NCI-H526 (cell line): Measurements from ENCODE around the gene PRR11.
"Not testable (repeated sequence)": the region's sequence is repeated elsewhere in the genome, so short reads cannot be mapped to it uniquely, and the experiment has no call there.

Experiments used
- DNase-seq, 2 experiments: peaks; one replicate each; lab custom pipeline; 2025; lab: John Stamatoyannopoulos, UW

Gene PRR11

GRCh38 chr17:59219992-59220327 is 64.4 kb downstream of the PRR11 start:
- DNase-seq = no peak

GRCh38 chr17:59220328-59221158 is 65.0 kb downstream of the PRR11 start, which contains the start of gene GDPD1:
GDPD1 (plus strand) TSS chr17:59220511; CDS start chr17:59220610, 99 bp downstream.
- DNase-seq = peak; percentile 93 to 99

- peak in 1 of 2 experiments; percentile 21 for DNase-seq
Measured at GRCh38 chr17:59221159-59221847, 65.8 kb downstream of the PRR11 start.

GRCh38 chr17:59223813-59224212 is 68.3 kb downstream of the PRR11 start:
- DNase-seq = no peak

- DNase-seq = not testable (repeated sequence)
Measured at GRCh38 chr17:59228588-59228987, 73.0 kb downstream of the PRR11 start.

GRCh38 chr17:59230764-59231163 is 75.2 kb downstream of the PRR11 start:
- DNase-seq = no peak

- DNase-seq = peak in 1 of 2 experiments; percentile 36
Measured at GRCh38 chr17:59234631-59235030, 79.1 kb downstream of the PRR11 start.

GRCh38 chr17:59238906-59239305 is 83.4 kb downstream of the PRR11 start:
- no peak for DNase-seq

GRCh38 chr17:59244081-59244480 is 88.5 kb downstream of the PRR11 start:
- DNase-seq = no peak
